ENCODE measurements around the gene SRA1. TPM values are rescaled to one million over a fixed set of nuclear protein-coding genes. Genes with fewer than 3 reads are reported as not detected.
"Not testable (repeated sequence)": the region's sequence is repeated elsewhere in the genome, so short reads cannot be mapped to it uniquely, and the experiment has no call there.

The SRA1 gene
- total and polyA plus RNA-seq, 8 donors: 1.8 to 51.0 (median 26.8) TPM; not detected in 1

GRCh38 chr5:140590861-140591260 is 33.6 kb upstream of the SRA1 start:
- Histone ChIP-seq H3K4me1 (no peaks in the 10 kb centered on the region), H3K9me3 (no peaks in the 10 kb centered on the region), H3K27me3 (no peaks in the 10 kb centered on the region), H3K4me3 (no peak overlapping the region), H3K36me3 (no peaks in the 10 kb centered on the region), H3K27ac (peak overlapping the region in 1 of 5 donors; percentile 47)
- 89 to 92% (median 90%) methylated on average over 6 to 7 of the region's 7 CpGs for WGBS, 5 donors
- intact Hi-C loops (cut with DNase I; ENCODE audit: low total_unique reads): no loop called here
- TF ChIP-seq EP300 (IDR thresholded peaks at IDR 0.05) (no peak), POLR2A (IDR thresholded peaks at IDR 0.05) (no peak), POLR2AphosphoS5 (IDR thresholded peaks at IDR 0.05) (no peak), CTCF (IDR thresholded peaks at IDR 0.05) (no peak)
- no peak for DNase-seq

GRCh38 chr5:140588311-140589070 is 31.2 kb upstream of the SRA1 start:
- WGBS, 5 donors: 54 to 74% (median 70%) methylated on average over 5 of the region's 5 CpGs
- H3K4me1 ChIP-seq: no peaks in the 10 kb centered on the region
- H3K9me3 ChIP-seq: no peaks in the 10 kb centered on the region
- H3K27ac ChIP-seq: peak overlapping the region in 3 of 5 donors; percentile 2 to 47 (median 2)
- DNase-seq: no peak
- no peaks in the 10 kb centered on the region for H3K36me3 ChIP-seq
- peaks cover 0 to 4% (median 0%) of the 10 kb centered on the region in 3 donors for H3K27me3 ChIP-seq
- no peak overlapping the region for H3K4me3 ChIP-seq
- TF ChIP-seq EP300 (IDR thresholded peaks at IDR 0.05) (no peak), POLR2A (IDR thresholded peaks at IDR 0.05) (no peak), CTCF (IDR thresholded peaks at IDR 0.05) (no peak), POLR2AphosphoS5 (IDR thresholded peaks at IDR 0.05) (no peak)
- intact Hi-C loops (cut with DNase I; ENCODE audit: low total_unique reads): no loop called here

GRCh38 chr5:140587495-140587894 is 30.2 kb upstream of the SRA1 start:
- TF ChIP-seq POLR2AphosphoS5 (IDR thresholded peaks at IDR 0.05): no peak
- TF ChIP-seq POLR2A (IDR thresholded peaks at IDR 0.05): no peak
- no peak for TF ChIP-seq CTCF (IDR thresholded peaks at IDR 0.05)
- no peak for TF ChIP-seq EP300 (IDR thresholded peaks at IDR 0.05)

GRCh38 chr5:140579188-140579747 is 22.0 kb upstream of the SRA1 start:
- 92 to 95% (median 95%) methylated on average over 6 of the region's 6 CpGs for WGBS, 5 donors
- DNase-seq; H3K4me3 ChIP-seq; H3K27me3 ChIP-seq; H3K4me1 ChIP-seq; H3K9me3 ChIP-seq; H3K27ac ChIP-seq; H3K36me3 ChIP-seq; intact Hi-C loops (cut with DNase I; ENCODE audit: low total_unique reads): not testable (repeated sequence)
- peak in 1 of 7 experiments; percentile 22 for TF ChIP-seq CTCF (IDR thresholded peaks at IDR 0.05)

More at GRCh38 chr5:140587495-140587894, 30.2 kb upstream of the SRA1 start:
- Histone ChIP-seq H3K9me3 (peaks cover 0 to 6% (median 0%) of the 10 kb centered on the region in 4 donors), H3K27ac (no peak overlapping the region), H3K4me3 (no peak overlapping the region), H3K4me1 (no peaks in the 10 kb centered on the region), H3K36me3 (no peaks in the 10 kb centered on the region), H3K27me3 (peaks cover 0 to 4% (median 0%) of the 10 kb centered on the region in 3 donors)
- 89 to 100% (median 98%) methylated on average over 1 of the region's 1 CpG for WGBS, 5 donors
- DNase-seq: no peak
- intact Hi-C loops (cut with DNase I; ENCODE audit: low total_unique reads): no loop called here
